ENCODE data around the gene RB1. TPM values are rescaled to one million over a fixed set of nuclear protein-coding genes. Genes with fewer than 3 reads are reported as not detected.

The RB1 gene
- total and polyA plus RNA-seq, 2 experiments from 2014 or later = 25.5 to 31.0 TPM

DNA sequence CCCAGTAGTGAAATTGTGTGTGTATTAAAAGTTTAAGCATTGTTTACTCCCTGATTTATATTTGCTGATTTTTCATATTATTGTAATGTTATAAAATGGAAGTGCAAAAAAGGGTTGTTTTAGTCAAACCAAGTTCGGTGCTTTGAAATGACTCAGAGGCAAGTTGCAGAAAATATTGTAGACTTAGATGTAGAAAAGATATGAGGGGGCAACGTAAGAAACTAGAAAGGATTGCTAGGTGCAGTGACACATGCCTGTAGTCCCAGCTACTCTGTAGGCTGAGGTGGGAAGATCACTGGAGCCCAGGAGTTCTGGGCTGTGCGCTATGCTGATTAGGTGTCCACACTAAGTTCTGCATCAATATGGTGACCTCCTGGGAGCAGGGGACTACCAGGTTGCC is 125.5 kb downstream of the RB1 start:
- Histone ChIP-seq H3K79me2 (ENCODE audit: insufficient read depth) (peaks cover 16% of the 10 kb centered on the region), H3K27me3 (replicated peaks; ENCODE audit: insufficient read depth) (no peaks in the 10 kb centered on the region), H2AFZ (no peak overlapping the region), H3K36me3 (ENCODE audit: low read depth) (no peaks in the 10 kb centered on the region), H3K4me1 (ENCODE audit: insufficient read depth) (peaks cover 22% of the 10 kb centered on the region), H3K9ac (no peak overlapping the region), H3K9me3 (ENCODE audit: low read depth) (no peaks in the 10 kb centered on the region), H3K4me2 (ENCODE audit: unreplicated experiment) (no peak overlapping the region), H3K27ac (no peak overlapping the region), H3F3A (ENCODE audit: insufficient read depth) (peaks cover 63% of the 10 kb centered on the region), H3K4me3 (no peak overlapping the region), H4K20me1 (ENCODE audit: insufficient read depth) (no peaks in the 10 kb centered on the region), H3K9me2 (ENCODE audit: insufficient read depth) (no peaks in the 10 kb centered on the region)
- WGBS, 2 experiments (ENCODE audit: low coverage in 1 of 2, low lambda C conversion rate in 2 of 2, missing lambda C conversion rate in 2 of 2) = 96 to 98% methylated on average over 3 of the region's 3 CpGs
- in situ Hi-C loops (cut with MboI) = no loop called here
- no peak for DNase-seq
- no peak for TF ChIP-seq EZH2phosphoT487 (IDR thresholded peaks at IDR 0.05; ENCODE audit: insufficient read depth, low read depth)

DNA sequence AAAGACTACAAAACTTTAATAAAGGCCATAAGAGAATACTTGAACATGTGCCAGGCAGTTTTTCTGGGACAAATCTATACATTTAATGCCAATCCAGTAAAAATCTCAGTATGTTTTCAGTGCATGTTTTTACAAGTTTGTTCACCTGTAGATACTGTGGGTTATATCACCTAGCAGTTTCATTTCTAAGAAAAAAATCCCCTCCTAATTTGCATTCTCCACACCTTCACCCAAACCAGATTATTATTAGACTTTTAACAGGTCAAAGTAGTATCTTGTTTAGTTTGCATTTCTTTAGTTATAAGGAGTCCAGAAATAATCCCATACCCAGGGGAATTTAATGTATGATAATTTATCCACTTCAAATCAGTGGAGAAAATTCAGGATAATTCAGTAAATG is 126.3 kb downstream of the RB1 start:
- Histone ChIP-seq H3K4me1 (ENCODE audit: insufficient read depth) (peaks cover 22% of the 10 kb centered on the region), H2AFZ (no peak overlapping the region), H3K9me2 (ENCODE audit: insufficient read depth) (no peaks in the 10 kb centered on the region), H4K20me1 (ENCODE audit: insufficient read depth) (no peaks in the 10 kb centered on the region), H3K4me3 (no peak overlapping the region), H3K9me3 (ENCODE audit: low read depth) (no peaks in the 10 kb centered on the region), H3K36me3 (ENCODE audit: low read depth) (no peaks in the 10 kb centered on the region), H3K27me3 (replicated peaks; ENCODE audit: insufficient read depth) (no peaks in the 10 kb centered on the region), H3K79me2 (ENCODE audit: insufficient read depth) (peaks cover 19% of the 10 kb centered on the region), H3K4me2 (ENCODE audit: unreplicated experiment) (no peak overlapping the region), H3F3A (ENCODE audit: insufficient read depth) (peaks cover 54% of the 10 kb centered on the region), H3K9ac (no peak overlapping the region), H3K27ac (no peak overlapping the region)
- in situ Hi-C loops (cut with MboI) = no loop called here
- TF ChIP-seq EZH2phosphoT487 (IDR thresholded peaks at IDR 0.05; ENCODE audit: insufficient read depth, low read depth) (no peak), EZH2 (IDR thresholded peaks at IDR 0.05; ENCODE audit: insufficient read depth, poor library complexity, severe bottlenecking) (no peak)
- DNase-seq = no peak

- Histone ChIP-seq H3K4me3 (peak overlapping the region; percentile 13), H3K9me2 (ENCODE audit: insufficient read depth) (no peaks in the 10 kb centered on the region), H3K9ac (peak overlapping the region; percentile 3; the same call in 1 of the 2 replicates), H3K27me3 (replicated peaks; ENCODE audit: insufficient read depth) (no peaks in the 10 kb centered on the region), H3K4me1 (ENCODE audit: insufficient read depth) (peaks cover 22% of the 10 kb centered on the region), H2AFZ (0 out of 2 replicates have a peak overlapping the region, but pooled peaks have one; percentile 14), H3K27ac (peak overlapping the region; percentile 36), H3K4me2 (ENCODE audit: unreplicated experiment) (peak overlapping the region; percentile 63), H4K20me1 (ENCODE audit: insufficient read depth) (no peaks in the 10 kb centered on the region), H3K9me3 (ENCODE audit: low read depth) (no peaks in the 10 kb centered on the region), H3F3A (ENCODE audit: insufficient read depth) (peaks cover 39% of the 10 kb centered on the region), H3K36me3 (ENCODE audit: low read depth) (no peaks in the 10 kb centered on the region), H3K79me2 (ENCODE audit: insufficient read depth) (peaks cover 34% of the 10 kb centered on the region)
- in situ Hi-C loops (cut with MboI) = no loop called here
- WGBS, 2 experiments (ENCODE audit: low coverage in 1 of 2, low lambda C conversion rate in 2 of 2, missing lambda C conversion rate in 2 of 2) = 29 to 31% methylated on average over 5 of the region's 5 CpGs
- peak; percentile 30 for DNase-seq
- no peak for TF ChIP-seq EZH2 (IDR thresholded peaks at IDR 0.05; ENCODE audit: insufficient read depth, poor library complexity, severe bottlenecking)
- TF ChIP-seq EZH2phosphoT487 (IDR thresholded peaks at IDR 0.05; ENCODE audit: insufficient read depth, low read depth) = no peak
Observed at GRCh38 chr13:48431431-48431830, 127.9 kb downstream of the RB1 start.

- Histone ChIP-seq H3K4me1 (ENCODE audit: insufficient read depth) (peaks cover 22% of the 10 kb centered on the region), H3K36me3 (ENCODE audit: low read depth) (no peaks in the 10 kb centered on the region), H3K4me2 (ENCODE audit: unreplicated experiment) (peak overlapping the region; percentile 63), H4K20me1 (ENCODE audit: insufficient read depth) (no peaks in the 10 kb centered on the region), H3K9ac (peak overlapping the region; percentile 15), H2AFZ (0 out of 2 replicates have a peak overlapping the region, but pooled peaks have one; percentile 25), H3K27ac (peak overlapping the region; percentile 36), H3K9me3 (ENCODE audit: low read depth) (no peaks in the 10 kb centered on the region), H3K79me2 (ENCODE audit: insufficient read depth) (peaks cover 40% of the 10 kb centered on the region), H3K9me2 (ENCODE audit: insufficient read depth) (no peaks in the 10 kb centered on the region), H3K4me3 (peak overlapping the region; percentile 13), H3F3A (ENCODE audit: insufficient read depth) (peaks cover 32% of the 10 kb centered on the region), H3K27me3 (replicated peaks; ENCODE audit: insufficient read depth) (no peaks in the 10 kb centered on the region)
- TF ChIP-seq EZH2 (IDR thresholded peaks at IDR 0.05; ENCODE audit: insufficient read depth, poor library complexity, severe bottlenecking) (no peak), EZH2phosphoT487 (IDR thresholded peaks at IDR 0.05; ENCODE audit: insufficient read depth, low read depth) (no peak)
- 4 to 14% methylated on average over 2 of the region's 2 CpGs for WGBS, 2 experiments (ENCODE audit: low coverage in 1 of 2, low lambda C conversion rate in 2 of 2, missing lambda C conversion rate in 2 of 2)
- in situ Hi-C loops (cut with MboI) = no loop called here
- DNase-seq = peak; percentile 53
Observed at GRCh38 chr13:48431987-48432615, 128.6 kb downstream of the RB1 start.
